ENCODE results near the gene STK40. TPM values are rescaled to one million over a fixed set of nuclear protein-coding genes. Genes with fewer than 3 reads are reported as not detected.

STK40 gene
- total and polyA plus RNA-seq, 9 of the 15 experiments (the other 6 are each of a cell fraction or from before 2014, with no cell fraction given) = 0.69 to 94.3 (median 39.1) TPM

- Histone ChIP-seq H3K4me1 (replicated peaks in 1 of 2; ENCODE audit: control insufficient read depth in 2 of 2, insufficient read depth in 2 of 2, low read length in 2 of 2) (peaks cover 4 to 23% of the 10 kb centered on the region in 2 experiments; a peak in 3 of 5 replicates), H3K9me3 (replicated peaks; ENCODE audit: control insufficient read depth, insufficient read depth, low read depth, low read length) (no peaks in the 10 kb centered on the region), H2AFZ (ENCODE audit: low read depth, low read length) (no peak overlapping the region), H3K27me3 (ENCODE audit: control insufficient read depth in 2 of 2, insufficient read depth in 2 of 2, low read length in 2 of 2) (no peaks in the 10 kb centered on the region), H3K79me2 (ENCODE audit: control insufficient read depth, insufficient read depth, low read length) (no peaks in the 10 kb centered on the region), H3K4me3 (no peak overlapping the region), H3K27ac (ENCODE audit: extremely low read depth, low read depth, low read length) (no peak overlapping the region), H3K36me3 (ENCODE audit: control insufficient read depth, insufficient read depth, low read length) (peaks cover 63% of the 10 kb centered on the region), H3K9me1 (ENCODE audit: control insufficient read depth, insufficient read depth, low read length) (peaks cover 7% of the 10 kb centered on the region), H3K4me2 (ENCODE audit: insufficient read depth, low read length) (no peak overlapping the region), H4K20me1 (replicated peaks; ENCODE audit: control insufficient read depth, insufficient read depth, low read length) (peaks cover 4% of the 10 kb centered on the region; the same call in 1 of the 2 replicates), H3K9ac (ENCODE audit: insufficient read depth in 1 of 2, low read depth in 2 of 2, low read length in 2 of 2) (no peak overlapping the region)
- BruUV-seq (replicated peaks) = no TSS peak
- POLR2A ChIA-PET = interaction anchor here (0.6 to 1.4 kb wide), 7 partner anchors 11 to 355 kb away, joined by 3 to 5 read pairs (median 3); no protein-coding TSS in a partner anchor
- ATAC-seq (no peak), DNase-seq (ENCODE audit: extremely low read depth in 1 of 4, low spot score in 3 of 4) (no peak), FAIRE-seq (no peak)
- TF ChIP-seq ZNF324 (CRISPR knock-in tag; IDR thresholded peaks at IDR 0.05) = no peak
- TF ChIP-seq, protein P1, sequence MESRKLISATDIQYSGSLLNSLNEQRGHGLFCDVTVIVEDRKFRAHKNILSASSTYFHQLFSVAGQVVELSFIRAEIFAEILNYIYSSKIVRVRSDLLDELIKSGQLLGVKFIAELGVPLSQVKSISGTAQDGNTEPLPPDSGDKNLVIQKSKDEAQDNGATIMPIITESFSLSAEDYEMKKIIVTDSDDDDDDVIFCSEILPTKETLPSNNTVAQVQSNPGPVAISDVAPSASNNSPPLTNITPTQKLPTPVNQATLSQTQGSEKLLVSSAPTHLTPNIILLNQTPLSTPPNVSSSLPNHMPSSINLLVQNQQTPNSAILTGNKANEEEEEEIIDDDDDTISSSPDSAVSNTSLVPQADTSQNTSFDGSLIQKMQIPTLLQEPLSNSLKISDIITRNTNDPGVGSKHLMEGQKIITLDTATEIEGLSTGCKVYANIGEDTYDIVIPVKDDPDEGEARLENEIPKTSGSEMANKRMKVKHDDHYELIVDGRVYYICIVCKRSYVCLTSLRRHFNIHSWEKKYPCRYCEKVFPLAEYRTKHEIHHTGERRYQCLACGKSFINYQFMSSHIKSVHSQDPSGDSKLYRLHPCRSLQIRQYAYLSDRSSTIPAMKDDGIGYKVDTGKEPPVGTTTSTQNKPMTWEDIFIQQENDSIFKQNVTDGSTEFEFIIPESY (CRISPR knock-in tag; IDR thresholded peaks at IDR 0.05) = peak; percentile 91
- in situ Hi-C loops (cut with MboI) (no loop called here), intact Hi-C loops (cut with micrococcal nuclease) (no loop called here)
- WGBS (ENCODE audit: insufficient coverage, low coverage, missing lambda C conversion rate) = 94% methylated on average over 20 of the region's 23 CpGs
- CTCF ChIA-PET (ENCODE audit: low intra/inter-chr PET ratio) = no interaction called here
Measured at GRCh38 chr1:36303650-36304360, 81.9 kb downstream of the STK40 start.
